Measurements from ENCODE around the gene ATXN7L2. TPM values are rescaled to one million over a fixed set of nuclear protein-coding genes. Genes with fewer than 3 reads are reported as not detected.

ATXN7L2 gene
- polyA plus RNA-seq, 3 donors: 1.1 to 3.6 (median 1.7) TPM

- Histone ChIP-seq H3K27ac (ENCODE audit: low read depth in 1 of 2, low read length in 2 of 2) (no peak overlapping the region), H3K4me2 (replicated peaks; ENCODE audit: extremely low read depth, low read length, poor library complexity, severe bottlenecking) (no peak overlapping the region), H3K36me3 (replicated peaks in 1 of 2; ENCODE audit: control insufficient read depth in 1 of 2, insufficient read depth in 2 of 2, low read length in 2 of 2) (no peaks in the 10 kb centered on the region), H3K4me1 (ENCODE audit: control insufficient read depth in 1 of 2, insufficient read depth in 2 of 2, low read length in 2 of 2) (peaks cover 20 to 22% of the 10 kb centered on the region in 2 donors), H2AFZ (ENCODE audit: insufficient read depth, low read depth, low read length, poor library complexity, severe bottlenecking) (no peak overlapping the region), H3K9me3 (replicated peaks in 1 of 2; ENCODE audit: control insufficient read depth in 1 of 2, insufficient read depth in 1 of 2, low read length in 2 of 2) (no peaks in the 10 kb centered on the region), H3K79me2 (ENCODE audit: insufficient read depth, low read length) (no peaks in the 10 kb centered on the region), H3K27me3 (ENCODE audit: control insufficient read depth in 2 of 2, insufficient read depth in 2 of 2, low read length in 2 of 2) (peaks cover 8 to 31% of the 10 kb centered on the region in 2 donors), H4K20me1 (ENCODE audit: insufficient read depth, low read length) (no peaks in the 10 kb centered on the region), H3K9ac (ENCODE audit: insufficient read depth, low read length, poor library complexity, severe bottlenecking) (no peak overlapping the region), H3K4me3 (replicated peaks in 1 of 3; ENCODE audit: low read depth in 2 of 3, low read length in 3 of 3) (no peak overlapping the region)
- intact Hi-C loops (cut with micrococcal nuclease): no loop called here
- TF ChIP-seq, protein P1, sequence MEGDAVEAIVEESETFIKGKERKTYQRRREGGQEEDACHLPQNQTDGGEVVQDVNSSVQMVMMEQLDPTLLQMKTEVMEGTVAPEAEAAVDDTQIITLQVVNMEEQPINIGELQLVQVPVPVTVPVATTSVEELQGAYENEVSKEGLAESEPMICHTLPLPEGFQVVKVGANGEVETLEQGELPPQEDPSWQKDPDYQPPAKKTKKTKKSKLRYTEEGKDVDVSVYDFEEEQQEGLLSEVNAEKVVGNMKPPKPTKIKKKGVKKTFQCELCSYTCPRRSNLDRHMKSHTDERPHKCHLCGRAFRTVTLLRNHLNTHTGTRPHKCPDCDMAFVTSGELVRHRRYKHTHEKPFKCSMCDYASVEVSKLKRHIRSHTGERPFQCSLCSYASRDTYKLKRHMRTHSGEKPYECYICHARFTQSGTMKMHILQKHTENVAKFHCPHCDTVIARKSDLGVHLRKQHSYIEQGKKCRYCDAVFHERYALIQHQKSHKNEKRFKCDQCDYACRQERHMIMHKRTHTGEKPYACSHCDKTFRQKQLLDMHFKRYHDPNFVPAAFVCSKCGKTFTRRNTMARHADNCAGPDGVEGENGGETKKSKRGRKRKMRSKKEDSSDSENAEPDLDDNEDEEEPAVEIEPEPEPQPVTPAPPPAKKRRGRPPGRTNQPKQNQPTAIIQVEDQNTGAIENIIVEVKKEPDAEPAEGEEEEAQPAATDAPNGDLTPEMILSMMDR (IDR thresholded peaks at IDR 0.05): no peak
- no peak overlapping the region for H3K27ac Mint-ChIP-seq
- peaks cover 28% of the 10 kb centered on the region for H3K4me1 Mint-ChIP-seq
- peaks cover 48 to 57% (median 51%) of the 10 kb centered on the region in 3 donors for H3K27me3 Mint-ChIP-seq (ENCODE audit: low read depth in 3 of 3)
- peak overlapping the region in 1 of 2 donors; percentile 39 for H3K4me3 Mint-ChIP-seq
- DNase-seq: no peak
- no peaks in the 10 kb centered on the region for H3K36me3 Mint-ChIP-seq
- H3K9me3 Mint-ChIP-seq: no peaks in the 10 kb centered on the region
- WGBS (ENCODE audit: insufficient coverage): 6% methylated on average over 6 of the region's 7 CpGs
These were observed 4.9 kb upstream of the ATXN7L2 start for GRCh38 chr1:109478806-109479205.

- 78% methylated on average over 3 of the region's 5 CpGs for WGBS (ENCODE audit: insufficient coverage)
- TF ChIP-seq, protein P1 (IDR thresholded peaks at IDR 0.05): no peak
- H3K27me3 Mint-ChIP-seq (ENCODE audit: low read depth in 3 of 3): peaks cover 47 to 53% (median 51%) of the 10 kb centered on the region in 3 donors
These were observed 4.4 kb upstream of the ATXN7L2 start for GRCh38 chr1:109479311-109479710.

More at GRCh38 chr1:109479311-109479710, 4.4 kb upstream of the ATXN7L2 start:
- Histone ChIP-seq H3K36me3 (replicated peaks in 1 of 2; ENCODE audit: control insufficient read depth in 1 of 2, insufficient read depth in 2 of 2, low read length in 2 of 2) (no peaks in the 10 kb centered on the region), H3K27me3 (ENCODE audit: control insufficient read depth in 2 of 2, insufficient read depth in 2 of 2, low read length in 2 of 2) (peaks cover 8 to 31% of the 10 kb centered on the region in 2 donors), H3K9me3 (replicated peaks in 1 of 2; ENCODE audit: control insufficient read depth in 1 of 2, insufficient read depth in 1 of 2, low read length in 2 of 2) (no peaks in the 10 kb centered on the region), H3K79me2 (ENCODE audit: insufficient read depth, low read length) (no peaks in the 10 kb centered on the region), H3K9ac (ENCODE audit: insufficient read depth, low read length, poor library complexity, severe bottlenecking) (no peak overlapping the region), H3K27ac (ENCODE audit: low read depth in 1 of 2, low read length in 2 of 2) (no peak overlapping the region), H2AFZ (ENCODE audit: insufficient read depth, low read depth, low read length, poor library complexity, severe bottlenecking) (no peak overlapping the region), H3K4me1 (ENCODE audit: control insufficient read depth in 1 of 2, insufficient read depth in 2 of 2, low read length in 2 of 2) (peaks cover 22 to 25% of the 10 kb centered on the region in 2 donors), H3K4me2 (replicated peaks; ENCODE audit: extremely low read depth, low read length, poor library complexity, severe bottlenecking) (no peak overlapping the region), H3K4me3 (replicated peaks in 1 of 3; ENCODE audit: low read depth in 2 of 3, low read length in 3 of 3) (no peak overlapping the region), H4K20me1 (ENCODE audit: insufficient read depth, low read length) (no peaks in the 10 kb centered on the region)
- Mint-ChIP-seq H3K36me3 (no peaks in the 10 kb centered on the region), H3K4me3 (peak overlapping the region in 1 of 2 donors; percentile 5), H3K4me1 (peaks cover 30% of the 10 kb centered on the region), H3K9me3 (no peaks in the 10 kb centered on the region), H3K27ac (no peak overlapping the region)
- no peak for DNase-seq
- intact Hi-C loops (cut with micrococcal nuclease): no loop called here

All from CD14-positive monocyte (primary cell).